GM23338 (cell line): Measurements from ENCODE around the gene CCDC30. TPM values are rescaled to one million over a fixed set of nuclear protein-coding genes. Genes with fewer than 3 reads are reported as not detected.

Experiments used
- ATAC-seq: fragments of 200-7000 bp; cut with Tn5 transposase; 3 replicates; pipeline ENCODE4 v1.9.1; 2020
- DNase-seq: peaks from one replicate; pipeline ENCODE4 v3.0.0-alpha.2; 2015; ENCODE audit warnings: low spot score
- H2AFZ ChIP-seq: fragments of 200-600 bp; sonication (generic); 2 replicates; pipeline ENCODE4 v1.8.0; 2016; ENCODE audit warnings: antibody characterized with exemption, mild to moderate bottlenecking, moderate library complexity
- H3F3A ChIP-seq: fragments of 200-600 bp; sonication (generic); replicated peaks from 2 replicates; pipeline ENCODE4 v1.8.0; 2017; ENCODE audit warnings: antibody characterized with exemption, mixed run types, low read depth
- H3K27ac ChIP-seq: fragments of 200-600 bp; sonication (generic); 2 replicates; pipeline ENCODE4 v1.6.1; 2016; ENCODE audit warnings: low read depth
- H3K27me3 ChIP-seq: fragments of 200-600 bp; sonication (generic); 2 replicates; pipeline ENCODE4 v1.8.0; 2016; ENCODE audit warnings: mild to moderate bottlenecking, mixed run types, moderate library complexity; ENCODE audit not compliant: insufficient read depth
- H3K36me3 ChIP-seq: fragments of 200-600 bp; sonication (generic); 2 replicates; pipeline ENCODE4 v1.8.0; 2016; ENCODE audit warnings: mild to moderate bottlenecking; ENCODE audit not compliant: insufficient read depth
- H3K4me1 ChIP-seq: fragments of 200-600 bp; sonication (generic); 2 replicates; pipeline ENCODE4 v1.8.0; 2016; ENCODE audit warnings: mild to moderate bottlenecking, moderate library complexity; ENCODE audit not compliant: insufficient read depth
- H3K4me2 ChIP-seq: fragments of 200-600 bp; sonication (generic); 2 replicates; pipeline ENCODE4 v1.7.1; 2017; ENCODE audit warnings: mixed run types
- H3K4me3 ChIP-seq: fragments of 200-600 bp; sonication (generic); 2 replicates; pipeline ENCODE4 v1.6.1; 2016; ENCODE audit warnings: mixed run types
- H3K79me2 ChIP-seq: fragments of 200-600 bp; sonication (generic); replicated peaks from 2 replicates; pipeline ENCODE4 v1.8.0; 2017; ENCODE audit warnings: mild to moderate bottlenecking; ENCODE audit not compliant: insufficient read depth
- H3K9me2 ChIP-seq: fragments of 200-600 bp; sonication (generic); 2 replicates; pipeline ENCODE4 v1.8.0; 2017; ENCODE audit not compliant: insufficient read depth
- H4K20me1 ChIP-seq: fragments of 200-600 bp; sonication (generic); replicated peaks from 2 replicates; pipeline ENCODE4 v1.8.0; 2017; ENCODE audit warnings: mild to moderate bottlenecking; ENCODE audit not compliant: insufficient read depth
- H3K27ac Mint-ChIP-seq: 2 replicates; pipeline ENCODE4 v1.8.0; 2020; ENCODE audit warnings: inconsistent platforms, mild to moderate bottlenecking, moderate library complexity, mixed read lengths
- H3K27me3 Mint-ChIP-seq: 3 replicates; pipeline ENCODE4 v1.8.0; 2022; ENCODE audit warnings: low read depth, mild to moderate bottlenecking, moderate library complexity, mixed read lengths, inconsistent platforms; ENCODE audit not compliant: insufficient read depth, poor library complexity
- H3K36me3 Mint-ChIP-seq: 3 replicates; pipeline ENCODE4 v1.8.0; 2021; ENCODE audit warnings: low read depth, mild to moderate bottlenecking, inconsistent platforms, moderate library complexity, mixed read lengths
- H3K4me1 Mint-ChIP-seq: 3 replicates; pipeline ENCODE4 v1.8.0; 2020; ENCODE audit warnings: mild to moderate bottlenecking, inconsistent platforms, mixed read lengths
- H3K4me3 Mint-ChIP-seq: 3 replicates; pipeline ENCODE4 v1.8.0; 2021; ENCODE audit warnings: moderate library complexity, mild to moderate bottlenecking, inconsistent platforms, mixed read lengths
- H3K9me3 Mint-ChIP-seq: 3 replicates; pipeline ENCODE4 v1.8.0; 2020; ENCODE audit warnings: moderate library complexity, mild to moderate bottlenecking, inconsistent platforms, mixed read lengths
- CREB1 ChIP-seq: fragments of 250-450 bp; sonication (Bioruptor Pico); IDR thresholded peaks from 2 replicates; pipeline ENCODE4 v1.5.0; 2020; ENCODE audit warnings: low read depth, mild to moderate bottlenecking, moderate library complexity
- EZH2 ChIP-seq: fragments of 200-600 bp; sonication (generic); IDR thresholded peaks from one replicate; pipeline ENCODE4 v1.8.0; 2017; ENCODE audit warnings: antibody characterized with exemption, mild to moderate bottlenecking, low read depth; ENCODE audit not compliant: unreplicated experiment
- EZH2phosphoT487 ChIP-seq: fragments of 200-600 bp; sonication (generic); IDR thresholded peaks from one replicate; pipeline ENCODE4 v1.8.1; 2018; ENCODE audit warnings: antibody characterized with exemption; ENCODE audit not compliant: unreplicated experiment
- JUNB ChIP-seq: IDR thresholded peaks from one replicate; pipeline ENCODE4 v1.6.1; 2016; ENCODE audit warnings: antibody characterized with exemption; ENCODE audit not compliant: unreplicated experiment
- NANOG ChIP-seq: IDR thresholded peaks from 2 replicates; pipeline ENCODE4 v1.6.1; 2016; ENCODE audit warnings: antibody characterized with exemption, borderline replicate concordance
- POLR2AphosphoS5 ChIP-seq: IDR thresholded peaks from 2 replicates; pipeline ENCODE4 v1.6.1; 2016; ENCODE audit warnings: antibody characterized with exemption, low read depth
- STAT1 ChIP-seq: IDR thresholded peaks from one replicate; pipeline ENCODE4 v1.6.1; 2016; ENCODE audit warnings: antibody characterized with exemption; ENCODE audit not compliant: unreplicated experiment
- ZNF114 ChIP-seq: fragments of 250-450 bp; sonication (Bioruptor Pico); IDR thresholded peaks from 2 replicates; pipeline ENCODE4 v1.5.0; 2020; ENCODE audit warnings: mild to moderate bottlenecking, moderate library complexity
- ZNF331 ChIP-seq: fragments of 250-450 bp; sonication (Bioruptor Pico); IDR thresholded peaks from 2 replicates; pipeline ENCODE4 v1.5.0; 2020; ENCODE audit warnings: low read depth, mild to moderate bottlenecking, moderate library complexity
- polyA plus RNA-seq: library from polyadenylated mRNA; unstranded; fragments of >200 nt; fragmentation: Nextera tagmentation; extraction: Ambion mirVana; gene quantifications from 2 replicates; pipeline ENCODE4 v1.2.1, GENCODE V29; 2016
- total RNA-seq: library from RNA; depleted of rRNA; stranded (reverse); fragments of >200 nt; shearing (Covaris generic); gene quantifications from 2 replicates; pipeline ENCODE4 v1.2.3, GENCODE V29; 2014
- TF ChIP-seq, protein P1 (sequence below): IDR thresholded peaks from 2 replicates; pipeline ENCODE4 v1.6.1; 2016; ENCODE audit warnings: antibody characterized with exemption
- TF ChIP-seq, protein P2 (sequence below): IDR thresholded peaks from one replicate; pipeline ENCODE4 v1.6.1; 2018; ENCODE audit warnings: antibody characterized with exemption; ENCODE audit not compliant: unreplicated experiment
- TF ChIP-seq, protein P3 (sequence below), 2 experiments: fragments of 200-600 bp in 1 of 2; sonication (generic) in 1 of 2; conservative IDR thresholded peaks; 2 replicates each; pipeline versions ENCODE4 v1.5.1 to v1.6.1; 2016 to 2017; ENCODE audit warnings: antibody characterized with exemption in 2 of 2, low read depth in 2 of 2, mild to moderate bottlenecking in 2 of 2, moderate library complexity in 1 of 2
- TF ChIP-seq, protein P4 (sequence below): fragments of 250-450 bp; sonication (Bioruptor Pico); IDR thresholded peaks from 2 replicates; pipeline ENCODE4 v1.5.0; 2020; ENCODE audit warnings: mild to moderate bottlenecking, moderate library complexity

The CCDC30 gene
- total and polyA plus RNA-seq, 2 experiments from 2014 or later = 0.56 to 1.8 TPM

DNA sequence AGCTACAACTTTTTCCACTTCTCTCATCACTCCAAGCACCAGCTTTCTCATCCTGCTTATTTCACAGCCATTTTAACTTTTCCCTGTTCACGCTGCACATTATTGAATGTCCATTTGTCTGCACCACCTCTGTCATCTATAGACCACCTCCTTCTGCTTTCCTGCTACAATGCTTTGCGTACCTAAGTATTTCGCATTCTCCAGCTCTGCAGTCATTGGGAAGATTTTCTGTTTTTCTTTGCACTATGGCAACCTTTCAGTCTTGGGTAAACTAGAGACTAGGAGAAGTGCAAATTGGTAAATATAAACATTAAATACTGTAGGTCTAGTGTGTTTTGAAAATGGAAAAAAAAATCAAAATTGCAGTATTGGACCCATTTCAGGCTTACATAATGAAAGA is 835 bp downstream of the CCDC30 start:
- ATAC-seq (no peak), DNase-seq (no peak)
- TF ChIP-seq, protein P1, sequence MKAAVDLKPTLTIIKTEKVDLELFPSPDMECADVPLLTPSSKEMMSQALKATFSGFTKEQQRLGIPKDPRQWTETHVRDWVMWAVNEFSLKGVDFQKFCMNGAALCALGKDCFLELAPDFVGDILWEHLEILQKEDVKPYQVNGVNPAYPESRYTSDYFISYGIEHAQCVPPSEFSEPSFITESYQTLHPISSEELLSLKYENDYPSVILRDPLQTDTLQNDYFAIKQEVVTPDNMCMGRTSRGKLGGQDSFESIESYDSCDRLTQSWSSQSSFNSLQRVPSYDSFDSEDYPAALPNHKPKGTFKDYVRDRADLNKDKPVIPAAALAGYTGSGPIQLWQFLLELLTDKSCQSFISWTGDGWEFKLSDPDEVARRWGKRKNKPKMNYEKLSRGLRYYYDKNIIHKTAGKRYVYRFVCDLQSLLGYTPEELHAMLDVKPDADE = no peak
- TF ChIP-seq NANOG (no peak), ZNF331 (no peak), CREB1 (no peak), STAT1 (no peak), JUNB (no peak), ZNF114 (CRISPR knock-in tag) (no peak), EZH2 (no peak), EZH2phosphoT487 (no peak), POLR2AphosphoS5 (no peak)
- TF ChIP-seq, protein P2, sequence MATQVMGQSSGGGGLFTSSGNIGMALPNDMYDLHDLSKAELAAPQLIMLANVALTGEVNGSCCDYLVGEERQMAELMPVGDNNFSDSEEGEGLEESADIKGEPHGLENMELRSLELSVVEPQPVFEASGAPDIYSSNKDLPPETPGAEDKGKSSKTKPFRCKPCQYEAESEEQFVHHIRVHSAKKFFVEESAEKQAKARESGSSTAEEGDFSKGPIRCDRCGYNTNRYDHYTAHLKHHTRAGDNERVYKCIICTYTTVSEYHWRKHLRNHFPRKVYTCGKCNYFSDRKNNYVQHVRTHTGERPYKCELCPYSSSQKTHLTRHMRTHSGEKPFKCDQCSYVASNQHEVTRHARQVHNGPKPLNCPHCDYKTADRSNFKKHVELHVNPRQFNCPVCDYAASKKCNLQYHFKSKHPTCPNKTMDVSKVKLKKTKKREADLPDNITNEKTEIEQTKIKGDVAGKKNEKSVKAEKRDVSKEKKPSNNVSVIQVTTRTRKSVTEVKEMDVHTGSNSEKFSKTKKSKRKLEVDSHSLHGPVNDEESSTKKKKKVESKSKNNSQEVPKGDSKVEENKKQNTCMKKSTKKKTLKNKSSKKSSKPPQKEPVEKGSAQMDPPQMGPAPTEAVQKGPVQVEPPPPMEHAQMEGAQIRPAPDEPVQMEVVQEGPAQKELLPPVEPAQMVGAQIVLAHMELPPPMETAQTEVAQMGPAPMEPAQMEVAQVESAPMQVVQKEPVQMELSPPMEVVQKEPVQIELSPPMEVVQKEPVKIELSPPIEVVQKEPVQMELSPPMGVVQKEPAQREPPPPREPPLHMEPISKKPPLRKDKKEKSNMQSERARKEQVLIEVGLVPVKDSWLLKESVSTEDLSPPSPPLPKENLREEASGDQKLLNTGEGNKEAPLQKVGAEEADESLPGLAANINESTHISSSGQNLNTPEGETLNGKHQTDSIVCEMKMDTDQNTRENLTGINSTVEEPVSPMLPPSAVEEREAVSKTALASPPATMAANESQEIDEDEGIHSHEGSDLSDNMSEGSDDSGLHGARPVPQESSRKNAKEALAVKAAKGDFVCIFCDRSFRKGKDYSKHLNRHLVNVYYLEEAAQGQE = no peak
- TF ChIP-seq, protein P3, sequence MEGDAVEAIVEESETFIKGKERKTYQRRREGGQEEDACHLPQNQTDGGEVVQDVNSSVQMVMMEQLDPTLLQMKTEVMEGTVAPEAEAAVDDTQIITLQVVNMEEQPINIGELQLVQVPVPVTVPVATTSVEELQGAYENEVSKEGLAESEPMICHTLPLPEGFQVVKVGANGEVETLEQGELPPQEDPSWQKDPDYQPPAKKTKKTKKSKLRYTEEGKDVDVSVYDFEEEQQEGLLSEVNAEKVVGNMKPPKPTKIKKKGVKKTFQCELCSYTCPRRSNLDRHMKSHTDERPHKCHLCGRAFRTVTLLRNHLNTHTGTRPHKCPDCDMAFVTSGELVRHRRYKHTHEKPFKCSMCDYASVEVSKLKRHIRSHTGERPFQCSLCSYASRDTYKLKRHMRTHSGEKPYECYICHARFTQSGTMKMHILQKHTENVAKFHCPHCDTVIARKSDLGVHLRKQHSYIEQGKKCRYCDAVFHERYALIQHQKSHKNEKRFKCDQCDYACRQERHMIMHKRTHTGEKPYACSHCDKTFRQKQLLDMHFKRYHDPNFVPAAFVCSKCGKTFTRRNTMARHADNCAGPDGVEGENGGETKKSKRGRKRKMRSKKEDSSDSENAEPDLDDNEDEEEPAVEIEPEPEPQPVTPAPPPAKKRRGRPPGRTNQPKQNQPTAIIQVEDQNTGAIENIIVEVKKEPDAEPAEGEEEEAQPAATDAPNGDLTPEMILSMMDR (conservative IDR thresholded peaks at IDR 0.05; ENCODE audit: low read depth in 2 of 2) = no peak
- TF ChIP-seq, protein P4, sequence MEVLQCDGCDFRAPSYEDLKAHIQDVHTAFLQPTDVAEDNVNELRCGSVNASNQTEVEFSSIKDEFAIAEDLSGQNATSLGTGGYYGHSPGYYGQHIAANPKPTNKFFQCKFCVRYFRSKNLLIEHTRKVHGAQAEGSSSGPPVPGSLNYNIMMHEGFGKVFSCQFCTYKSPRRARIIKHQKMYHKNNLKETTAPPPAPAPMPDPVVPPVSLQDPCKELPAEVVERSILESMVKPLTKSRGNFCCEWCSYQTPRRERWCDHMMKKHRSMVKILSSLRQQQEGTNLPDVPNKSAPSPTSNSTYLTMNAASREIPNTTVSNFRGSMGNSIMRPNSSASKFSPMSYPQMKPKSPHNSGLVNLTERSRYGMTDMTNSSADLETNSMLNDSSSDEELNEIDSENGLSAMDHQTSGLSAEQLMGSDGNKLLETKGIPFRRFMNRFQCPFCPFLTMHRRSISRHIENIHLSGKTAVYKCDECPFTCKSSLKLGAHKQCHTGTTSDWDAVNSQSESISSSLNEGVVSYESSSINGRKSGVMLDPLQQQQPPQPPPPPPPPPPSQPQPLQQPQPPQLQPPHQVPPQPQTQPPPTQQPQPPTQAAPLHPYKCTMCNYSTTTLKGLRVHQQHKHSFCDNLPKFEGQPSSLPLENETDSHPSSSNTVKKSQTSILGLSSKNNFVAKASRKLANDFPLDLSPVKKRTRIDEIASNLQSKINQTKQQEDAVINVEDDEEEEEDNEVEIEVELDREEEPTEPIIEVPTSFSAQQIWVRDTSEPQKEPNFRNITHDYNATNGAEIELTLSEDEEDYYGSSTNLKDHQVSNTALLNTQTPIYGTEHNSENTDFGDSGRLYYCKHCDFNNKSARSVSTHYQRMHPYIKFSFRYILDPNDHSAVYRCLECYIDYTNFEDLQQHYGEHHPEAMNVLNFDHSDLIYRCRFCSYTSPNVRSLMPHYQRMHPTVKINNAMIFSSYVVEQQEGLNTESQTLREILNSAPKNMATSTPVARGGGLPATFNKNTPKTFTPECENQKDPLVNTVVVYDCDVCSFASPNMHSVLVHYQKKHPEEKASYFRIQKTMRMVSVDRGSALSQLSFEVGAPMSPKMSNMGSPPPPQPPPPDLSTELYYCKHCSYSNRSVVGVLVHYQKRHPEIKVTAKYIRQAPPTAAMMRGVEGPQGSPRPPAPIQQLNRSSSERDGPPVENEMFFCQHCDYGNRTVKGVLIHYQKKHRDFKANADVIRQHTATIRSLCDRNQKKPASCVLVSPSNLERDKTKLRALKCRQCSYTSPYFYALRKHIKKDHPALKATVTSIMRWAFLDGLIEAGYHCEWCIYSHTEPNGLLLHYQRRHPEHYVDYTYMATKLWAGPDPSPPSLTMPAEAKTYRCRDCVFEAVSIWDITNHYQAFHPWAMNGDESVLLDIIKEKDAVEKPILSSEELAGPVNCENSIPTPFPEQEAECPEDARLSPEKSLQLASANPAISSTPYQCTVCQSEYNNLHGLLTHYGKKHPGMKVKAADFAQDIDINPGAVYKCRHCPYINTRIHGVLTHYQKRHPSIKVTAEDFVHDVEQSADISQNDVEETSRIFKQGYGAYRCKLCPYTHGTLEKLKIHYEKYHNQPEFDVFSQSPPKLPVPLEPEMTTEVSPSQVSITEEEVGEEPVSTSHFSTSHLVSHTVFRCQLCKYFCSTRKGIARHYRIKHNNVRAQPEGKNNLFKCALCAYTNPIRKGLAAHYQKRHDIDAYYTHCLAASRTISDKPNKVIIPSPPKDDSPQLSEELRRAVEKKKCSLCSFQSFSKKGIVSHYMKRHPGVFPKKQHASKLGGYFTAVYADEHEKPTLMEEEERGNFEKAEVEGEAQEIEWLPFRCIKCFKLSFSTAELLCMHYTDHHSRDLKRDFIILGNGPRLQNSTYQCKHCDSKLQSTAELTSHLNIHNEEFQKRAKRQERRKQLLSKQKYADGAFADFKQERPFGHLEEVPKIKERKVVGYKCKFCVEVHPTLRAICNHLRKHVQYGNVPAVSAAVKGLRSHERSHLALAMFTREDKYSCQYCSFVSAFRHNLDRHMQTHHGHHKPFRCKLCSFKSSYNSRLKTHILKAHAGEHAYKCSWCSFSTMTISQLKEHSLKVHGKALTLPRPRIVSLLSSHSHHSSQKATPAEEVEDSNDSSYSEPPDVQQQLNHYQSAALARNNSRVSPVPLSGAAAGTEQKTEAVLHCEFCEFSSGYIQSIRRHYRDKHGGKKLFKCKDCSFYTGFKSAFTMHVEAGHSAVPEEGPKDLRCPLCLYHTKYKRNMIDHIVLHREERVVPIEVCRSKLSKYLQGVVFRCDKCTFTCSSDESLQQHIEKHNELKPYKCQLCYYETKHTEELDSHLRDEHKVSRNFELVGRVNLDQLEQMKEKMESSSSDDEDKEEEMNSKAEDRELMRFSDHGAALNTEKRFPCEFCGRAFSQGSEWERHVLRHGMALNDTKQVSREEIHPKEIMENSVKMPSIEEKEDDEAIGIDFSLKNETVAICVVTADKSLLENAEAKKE (CRISPR knock-in tag) = no peak
- H2AFZ ChIP-seq = peak overlapping the region; percentile 93
- peak overlapping the region; percentile 94 for H3K4me2 ChIP-seq
- H3K9me2 ChIP-seq = no peaks in the 10 kb centered on the region
- no peaks in the 10 kb centered on the region for H3K79me2 ChIP-seq
- no peaks in the 10 kb centered on the region for H4K20me1 ChIP-seq
- Mint-ChIP-seq H3K27me3 (no peaks in the 10 kb centered on the region), H3K4me3 (peak overlapping the region; percentile 90), H3K36me3 (peaks cover 11% of the 10 kb centered on the region; the same call in 2 of the 3 replicates), H3K27ac (no peak overlapping the region), H3K9me3 (no peaks in the 10 kb centered on the region), H3K4me1 (peaks cover 12% of the 10 kb centered on the region)
- H3K4me3 ChIP-seq = peak overlapping the region; percentile 64
- no peaks in the 10 kb centered on the region for H3F3A ChIP-seq
- H3K4me1 ChIP-seq = peaks cover 8% of the 10 kb centered on the region
- H3K27me3 ChIP-seq = peaks cover 7% of the 10 kb centered on the region; the same call in 1 of the 2 replicates
- no peak overlapping the region for H3K27ac ChIP-seq
- no peaks in the 10 kb centered on the region; the same call in 1 of the 2 replicates for H3K36me3 ChIP-seq
